Colonic mucosa (tissue), 4 donors: ENCODE data around the gene IL10RB. TPM values are rescaled to one million over a fixed set of nuclear protein-coding genes. Genes with fewer than 3 reads are reported as not detected.

ENCODE experiments used
- DNase-seq: peaks from one replicate; pipeline ENCODE4 v3.0.0-alpha.2; 2020
- H3K27ac ChIP-seq: fragments of 200-600 bp; one replicate; pipeline ENCODE4 v1.8.0; 2021
- H3K27me3 ChIP-seq: fragments of 200-600 bp; one replicate; pipeline ENCODE4 v1.8.0; 2021
- H3K36me3 ChIP-seq: fragments of 200-600 bp; one replicate; pipeline ENCODE4 v1.8.0; 2021
- H3K4me1 ChIP-seq: fragments of 200-600 bp; one replicate; pipeline ENCODE4 v1.8.0; 2021; ENCODE audit warnings: mild to moderate bottlenecking
- H3K4me3 ChIP-seq: fragments of 200-600 bp; one replicate; pipeline ENCODE4 v1.8.0; 2021
- H3K9ac ChIP-seq, 2 donors: one replicate each; pipeline ENCODE4 v1.7.0; 2013; ENCODE audit warnings: control low read depth in 2 of 2, low read depth in 2 of 2, low read length in 2 of 2
- H3K9me3 ChIP-seq: fragments of 200-600 bp; one replicate; pipeline ENCODE4 v1.8.0; 2021
- CTCF ChIP-seq: fragments of 200-600 bp; IDR thresholded peaks from one replicate; pipeline ENCODE4 v1.8.0; 2022; ENCODE audit warnings: antibody characterized with exemption, mild to moderate bottlenecking
- intact Hi-C: fragments of 100-400 bp; cut with DNase I; formaldehyde crosslinking; loops from one replicate; pipeline ENCODE4 v1.14.1; 2022
- total RNA-seq, 2 donors: library from RNA; stranded (reverse); fragmentation: NEBNext Ultra II Directional in 1 of 2; extraction: Animal tissue kit (Norgen Biotek cat#: 25700) in 1 of 2; gene quantifications; one replicate each; pipeline ENCODE4 v1.2.1, GENCODE V29; 2021
- donor health status: healthy.
- donor health status: DM: no; HTN: no; CAD: no.
- donor health status: DM: no; HTN: no; CAD: no.

IL10RB gene
- total RNA-seq, 2 donors from 2014 or later, result 48.0 to 86.3 TPM

- H3K36me3 ChIP-seq, result no peaks in the 10 kb centered on the region
- H3K9me3 ChIP-seq, result no peaks in the 10 kb centered on the region
- H3K27me3 ChIP-seq, result no peaks in the 10 kb centered on the region
- no peaks in the 10 kb centered on the region for H3K4me1 ChIP-seq
- no peak overlapping the region for H3K4me3 ChIP-seq
- no peak for TF ChIP-seq CTCF
- no peak overlapping the region for H3K9ac ChIP-seq
- intact Hi-C loops, result no loop called here
- no peak overlapping the region for H3K27ac ChIP-seq
- DNase-seq, result no peak
These were observed 68.0 kb downstream of the IL10RB start for GRCh38 chr21:33334191-33334590.

- intact Hi-C loops, result no loop called here
- TF ChIP-seq CTCF, result no peak
- H3K27me3 ChIP-seq, result no peaks in the 10 kb centered on the region
- H3K4me3 ChIP-seq, result no peak overlapping the region
- H3K4me1 ChIP-seq, result no peaks in the 10 kb centered on the region
- H3K36me3 ChIP-seq, result no peaks in the 10 kb centered on the region
- H3K9ac ChIP-seq, result no peak overlapping the region
- no peak for DNase-seq
- no peak overlapping the region for H3K27ac ChIP-seq
- H3K9me3 ChIP-seq, result no peaks in the 10 kb centered on the region
These were observed 68.7 kb downstream of the IL10RB start for GRCh38 chr21:33334824-33335223.

- no peaks in the 10 kb centered on the region for H3K27me3 ChIP-seq
- no peaks in the 10 kb centered on the region for H3K36me3 ChIP-seq
- H3K9ac ChIP-seq, result no peak overlapping the region
- DNase-seq, result no peak
- intact Hi-C loops, result no loop called here
- H3K9me3 ChIP-seq, result no peaks in the 10 kb centered on the region
- no peak for TF ChIP-seq CTCF
- H3K27ac ChIP-seq, result peak overlapping the region; percentile 13
- no peaks in the 10 kb centered on the region for H3K4me1 ChIP-seq
- H3K4me3 ChIP-seq, result no peak overlapping the region
These were observed 73.0 kb downstream of the IL10RB start for GRCh38 chr21:33339135-33339534.

GRCh38 chr21:33339918-33340317 is 73.8 kb downstream of the IL10RB start:
- no peak for DNase-seq
- no peak overlapping the region for H3K4me3 ChIP-seq
- no peaks in the 10 kb centered on the region for H3K27me3 ChIP-seq
- intact Hi-C loops, result no loop called here
- H3K4me1 ChIP-seq, result no peaks in the 10 kb centered on the region
- TF ChIP-seq CTCF, result no peak
- H3K36me3 ChIP-seq, result no peaks in the 10 kb centered on the region
- no peaks in the 10 kb centered on the region for H3K9me3 ChIP-seq
- H3K27ac ChIP-seq, result peak overlapping the region; percentile 13
- H3K9ac ChIP-seq, result no peak overlapping the region

GRCh38 chr21:33345751-33346238 is 79.6 kb downstream of the IL10RB start:
- no peak overlapping the region for H3K4me3 ChIP-seq
- peaks cover 5% of the 10 kb centered on the region for H3K36me3 ChIP-seq
- DNase-seq, result no peak

More at GRCh38 chr21:33345751-33346238, 79.6 kb downstream of the IL10RB start:
- Histone ChIP-seq H3K9ac (no peak overlapping the region), H3K27me3 (no peaks in the 10 kb centered on the region), H3K9me3 (no peaks in the 10 kb centered on the region), H3K27ac (no peak overlapping the region), H3K4me1 (no peaks in the 10 kb centered on the region)
- intact Hi-C loops, result no loop called here
- no peak for TF ChIP-seq CTCF

Other genes with a start within 250 kb of the IL10RB start
- gene OLIG2, start 240.4 kb upstream of the IL10RB start, total RNA-seq, result not detected
- not detected for gene OLIG1, start 196.2 kb upstream of the IL10RB start, total RNA-seq
- 10 to 100 TPM in 1 of 2 donors, 1 to 10 TPM in 1; 7.0 to 19.5 TPM for gene IFNAR2, start 36.4 kb upstream of the IL10RB start, total RNA-seq
- 10 to 100 TPM; 32.3 to 62.2 TPM for gene IFNAR1, start 58.6 kb downstream of the IL10RB start, total RNA-seq
- 100 to 1,000 TPM in 1 of 2 donors, 10 to 100 TPM in 1; 53.7 to 128 TPM for gene IFNGR2, start 137.0 kb downstream of the IL10RB start, total RNA-seq
- gene TMEM50B, start 213.6 kb downstream of the IL10RB start, total RNA-seq, result 10 to 100 TPM; 29.0 to 50.1 TPM
- gene DNAJC28, start 225.3 kb downstream of the IL10RB start, total RNA-seq, result 1 to 10 TPM; 1.2 to 2.8 TPM